ENCODE results near the gene RASD2. TPM values are rescaled to one million over a fixed set of nuclear protein-coding genes. Genes with fewer than 3 reads are reported as not detected.

The RASD2 gene
- total and polyA plus RNA-seq, 10 of the 15 experiments (the other 5 are each of a cell fraction or from before 2014, with no cell fraction given), result 0.03 TPM; not detected in 9

DNA sequence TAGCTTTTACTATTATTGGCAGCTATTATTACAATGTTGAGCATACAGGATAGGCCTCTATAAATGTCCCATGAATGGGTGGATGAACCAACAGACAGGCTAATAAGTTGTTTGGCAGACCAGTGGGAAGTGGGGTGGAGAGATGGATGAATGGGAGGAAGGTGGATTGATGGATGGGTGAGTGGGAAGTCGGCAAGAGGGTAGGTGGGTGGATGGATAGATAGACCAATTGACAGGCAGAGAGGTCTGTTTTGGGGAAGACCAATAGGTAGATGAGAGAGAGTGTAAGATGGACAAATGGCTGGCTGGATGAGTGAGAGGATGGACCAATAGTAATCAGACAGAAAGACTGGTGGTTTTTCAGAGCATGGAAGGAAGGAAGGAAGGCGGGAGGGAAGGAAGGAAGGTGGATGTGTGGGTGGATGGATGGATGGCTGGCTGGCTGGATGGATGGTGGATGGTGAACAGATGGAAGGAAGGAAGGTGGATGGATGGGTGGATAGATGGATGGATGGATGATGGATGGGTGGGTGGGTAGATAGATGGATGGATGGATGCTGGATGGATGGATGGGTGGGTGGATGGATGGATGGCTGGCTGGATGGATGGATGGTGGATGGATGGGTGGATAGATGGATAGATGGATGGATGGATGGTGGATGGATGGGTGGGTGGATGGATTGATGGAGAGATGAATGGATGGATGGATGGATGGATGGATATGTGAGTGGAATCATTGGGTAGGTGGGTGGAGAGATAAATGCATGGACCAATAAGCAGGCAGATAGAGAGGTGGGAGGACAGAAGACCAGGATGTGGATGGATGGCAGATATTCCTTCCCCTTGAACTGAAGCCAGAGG, 37.4 kb downstream of the RASD2 start:
- ChIA-PET POLR2A (no interaction called here), RAD21 (ENCODE audit: unreplicated experiment) (no interaction called here), SMC1A (ENCODE audit: uncharacterized antibody, unreplicated experiment) (interaction anchor here (0.6 to 1.4 kb wide), 3 partner anchors 9 to 227 kb away, joined by 3 to 4 read pairs (median 3); no protein-coding TSS in a partner anchor), CTCF (interaction anchor here (1.9 kb wide), 1 partner anchor 227 kb away, joined by 4 read pairs; no protein-coding TSS in a partner anchor)
- Histone ChIP-seq H3K4me2 (ENCODE audit: control insufficient read depth, insufficient read depth) (no peak overlapping the region), H4K20me1 (ENCODE audit: control insufficient read depth, insufficient read depth) (no peaks in the 10 kb centered on the region; the same call in 1 of the 2 replicates), H3K9me3 (replicated peaks; ENCODE audit: control insufficient read depth, insufficient read depth, low read length) (no peaks in the 10 kb centered on the region), H2AFZ (ENCODE audit: control insufficient read depth, low read depth, low read length) (no peak overlapping the region), H3K36me3 (ENCODE audit: control insufficient read depth in 2 of 2, insufficient read depth in 2 of 2, low read length in 1 of 2) (no peaks in the 10 kb centered on the region), H3K4me1 (ENCODE audit: control insufficient read depth, insufficient read depth, low read length) (no peaks in the 10 kb centered on the region), H3K27me3 (replicated peaks in 1 of 2; ENCODE audit: control insufficient read depth in 2 of 2, insufficient read depth in 2 of 2, low read length in 1 of 2) (peaks cover 1 to 2% of the 10 kb centered on the region in 2 experiments; a peak in 1 of 4 replicates), H3K27ac (ENCODE audit: control insufficient read depth, insufficient read depth) (no peak overlapping the region), H3K4me3 (no peak overlapping the region), H3K79me2 (ENCODE audit: control insufficient read depth, insufficient read depth, low read length) (no peaks in the 10 kb centered on the region), H3K9ac (ENCODE audit: control insufficient read depth, insufficient read depth, low read length) (no peak overlapping the region)
- WGBS (ENCODE audit: insufficient coverage, insufficient replicate concordance, low lambda C conversion rate, missing lambda C conversion rate), result 29% methylated on average over 2 of the region's 2 CpGs
- FAIRE-seq (no peak), DNase-seq (ENCODE audit: low read depth, low spot score) (no peak), ATAC-seq (no peak)
- TF ChIP-seq, protein P1, sequence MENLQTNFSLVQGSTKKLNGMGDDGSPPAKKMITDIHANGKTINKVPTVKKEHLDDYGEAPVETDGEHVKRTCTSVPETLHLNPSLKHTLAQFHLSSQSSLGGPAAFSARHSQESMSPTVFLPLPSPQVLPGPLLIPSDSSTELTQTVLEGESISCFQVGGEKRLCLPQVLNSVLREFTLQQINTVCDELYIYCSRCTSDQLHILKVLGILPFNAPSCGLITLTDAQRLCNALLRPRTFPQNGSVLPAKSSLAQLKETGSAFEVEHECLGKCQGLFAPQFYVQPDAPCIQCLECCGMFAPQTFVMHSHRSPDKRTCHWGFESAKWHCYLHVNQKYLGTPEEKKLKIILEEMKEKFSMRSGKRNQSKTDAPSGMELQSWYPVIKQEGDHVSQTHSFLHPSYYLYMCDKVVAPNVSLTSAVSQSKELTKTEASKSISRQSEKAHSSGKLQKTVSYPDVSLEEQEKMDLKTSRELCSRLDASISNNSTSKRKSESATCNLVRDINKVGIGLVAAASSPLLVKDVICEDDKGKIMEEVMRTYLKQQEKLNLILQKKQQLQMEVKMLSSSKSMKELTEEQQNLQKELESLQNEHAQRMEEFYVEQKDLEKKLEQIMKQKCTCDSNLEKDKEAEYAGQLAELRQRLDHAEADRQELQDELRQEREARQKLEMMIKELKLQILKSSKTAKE (IDR thresholded peaks at IDR 0.05; ENCODE audit: low read depth, poor library complexity, severe bottlenecking), result no peak
- TF ChIP-seq TARDBP (IDR thresholded peaks at IDR 0.05; ENCODE audit: borderline replicate concordance) (no peak), BACH1 (IDR thresholded peaks at IDR 0.05; ENCODE audit: borderline replicate concordance) (no peak), MYC (IDR thresholded peaks at IDR 0.05; ENCODE audit: insufficient read depth, insufficient read length, insufficient replicate concordance, low read length, severe bottlenecking) (no peak), PAX5 (IDR thresholded peaks at IDR 0.05; ENCODE audit: borderline replicate concordance, low read depth, low read length) (no peak), TCF7 (IDR thresholded peaks at IDR 0.05; ENCODE audit: borderline replicate concordance) (no peak)
- TF ChIP-seq, protein P2, sequence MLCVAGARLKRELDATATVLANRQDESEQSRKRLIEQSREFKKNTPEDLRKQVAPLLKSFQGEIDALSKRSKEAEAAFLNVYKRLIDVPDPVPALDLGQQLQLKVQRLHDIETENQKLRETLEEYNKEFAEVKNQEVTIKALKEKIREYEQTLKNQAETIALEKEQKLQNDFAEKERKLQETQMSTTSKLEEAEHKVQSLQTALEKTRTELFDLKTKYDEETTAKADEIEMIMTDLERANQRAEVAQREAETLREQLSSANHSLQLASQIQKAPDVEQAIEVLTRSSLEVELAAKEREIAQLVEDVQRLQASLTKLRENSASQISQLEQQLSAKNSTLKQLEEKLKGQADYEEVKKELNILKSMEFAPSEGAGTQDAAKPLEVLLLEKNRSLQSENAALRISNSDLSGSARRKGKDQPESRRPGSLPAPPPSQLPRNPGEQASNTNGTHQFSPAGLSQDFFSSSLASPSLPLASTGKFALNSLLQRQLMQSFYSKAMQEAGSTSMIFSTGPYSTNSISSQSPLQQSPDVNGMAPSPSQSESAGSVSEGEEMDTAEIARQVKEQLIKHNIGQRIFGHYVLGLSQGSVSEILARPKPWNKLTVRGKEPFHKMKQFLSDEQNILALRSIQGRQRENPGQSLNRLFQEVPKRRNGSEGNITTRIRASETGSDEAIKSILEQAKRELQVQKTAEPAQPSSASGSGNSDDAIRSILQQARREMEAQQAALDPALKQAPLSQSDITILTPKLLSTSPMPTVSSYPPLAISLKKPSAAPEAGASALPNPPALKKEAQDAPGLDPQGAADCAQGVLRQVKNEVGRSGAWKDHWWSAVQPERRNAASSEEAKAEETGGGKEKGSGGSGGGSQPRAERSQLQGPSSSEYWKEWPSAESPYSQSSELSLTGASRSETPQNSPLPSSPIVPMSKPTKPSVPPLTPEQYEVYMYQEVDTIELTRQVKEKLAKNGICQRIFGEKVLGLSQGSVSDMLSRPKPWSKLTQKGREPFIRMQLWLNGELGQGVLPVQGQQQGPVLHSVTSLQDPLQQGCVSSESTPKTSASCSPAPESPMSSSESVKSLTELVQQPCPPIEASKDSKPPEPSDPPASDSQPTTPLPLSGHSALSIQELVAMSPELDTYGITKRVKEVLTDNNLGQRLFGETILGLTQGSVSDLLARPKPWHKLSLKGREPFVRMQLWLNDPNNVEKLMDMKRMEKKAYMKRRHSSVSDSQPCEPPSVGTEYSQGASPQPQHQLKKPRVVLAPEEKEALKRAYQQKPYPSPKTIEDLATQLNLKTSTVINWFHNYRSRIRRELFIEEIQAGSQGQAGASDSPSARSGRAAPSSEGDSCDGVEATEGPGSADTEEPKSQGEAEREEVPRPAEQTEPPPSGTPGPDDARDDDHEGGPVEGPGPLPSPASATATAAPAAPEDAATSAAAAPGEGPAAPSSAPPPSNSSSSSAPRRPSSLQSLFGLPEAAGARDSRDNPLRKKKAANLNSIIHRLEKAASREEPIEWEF (IDR thresholded peaks at IDR 0.05; ENCODE audit: insufficient replicate concordance, low read depth, low read length), result no peak
- intact Hi-C loops (cut with micrococcal nuclease; ENCODE audit: unreplicated experiment), result no loop called here
- BruUV-seq (replicated peaks), result no TSS peak
- in situ Hi-C loops (cut with MboI), result no loop called here

Data from GM12878 (cell line).